ENCODE measurements around the gene TP53RK.
A peak's percentile ranks its signal among the peaks of the same experiment; 100 is the strongest.

The TP53RK gene

GRCh38 chr20:46705378-46705729 is 16.1 kb upstream of the TP53RK start:
- no peak for DNase-seq

DNA sequence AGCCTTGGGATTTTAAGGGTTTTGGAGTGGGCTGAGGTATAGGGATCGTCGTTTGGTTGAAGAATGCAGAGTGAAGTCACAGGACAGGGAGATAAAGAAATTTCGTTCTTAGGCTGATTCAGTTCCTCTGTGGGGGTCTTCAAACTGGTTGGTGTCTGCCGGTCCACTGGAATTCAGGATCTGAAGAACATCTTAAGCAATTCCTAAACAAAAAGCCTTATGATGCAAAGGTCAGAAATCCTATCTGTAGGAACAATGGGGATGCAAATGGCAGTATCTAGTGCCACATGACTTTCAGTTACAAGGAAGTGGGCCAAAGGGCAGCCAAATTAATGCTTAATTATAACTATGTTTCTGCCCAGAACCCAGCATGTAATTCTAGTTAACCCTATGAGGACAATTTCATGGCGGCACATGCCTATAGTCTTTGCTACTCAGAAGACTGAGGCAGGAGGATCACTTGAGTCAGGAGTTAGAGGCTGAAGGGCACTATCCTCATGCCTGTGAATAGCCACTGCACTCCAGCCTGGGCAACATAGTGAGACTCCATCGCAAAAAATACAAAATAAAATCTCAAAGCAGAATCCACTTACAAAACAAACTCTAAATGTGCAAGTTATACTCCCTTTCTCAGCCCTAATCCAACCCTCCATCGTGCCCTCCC is 15.6 kb upstream of the TP53RK start:
- no peak for DNase-seq

DNA sequence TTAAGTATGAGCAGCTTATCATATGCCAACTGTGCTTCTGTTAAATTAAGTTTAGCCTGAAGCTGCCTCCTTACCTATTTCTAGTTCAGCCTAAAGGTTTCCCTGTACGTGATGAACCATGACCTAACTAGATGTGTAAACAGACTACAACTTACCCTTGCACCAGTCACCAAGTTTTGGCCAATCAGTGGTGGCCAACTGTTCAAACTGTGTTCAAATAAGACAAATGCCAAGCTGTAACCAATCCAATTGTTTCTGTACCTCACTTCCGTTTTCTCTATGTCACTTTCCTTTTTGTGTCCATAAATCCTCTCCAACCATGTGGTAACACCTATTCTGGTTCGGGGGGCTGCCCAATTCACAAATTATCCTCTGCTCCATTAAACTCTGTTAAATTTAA is 14.2 kb upstream of the TP53RK start:
- no peak for DNase-seq

GRCh38 chr20:46702447-46703203 is 13.4 kb upstream of the TP53RK start:
- DNase-seq = no peak

DNA sequence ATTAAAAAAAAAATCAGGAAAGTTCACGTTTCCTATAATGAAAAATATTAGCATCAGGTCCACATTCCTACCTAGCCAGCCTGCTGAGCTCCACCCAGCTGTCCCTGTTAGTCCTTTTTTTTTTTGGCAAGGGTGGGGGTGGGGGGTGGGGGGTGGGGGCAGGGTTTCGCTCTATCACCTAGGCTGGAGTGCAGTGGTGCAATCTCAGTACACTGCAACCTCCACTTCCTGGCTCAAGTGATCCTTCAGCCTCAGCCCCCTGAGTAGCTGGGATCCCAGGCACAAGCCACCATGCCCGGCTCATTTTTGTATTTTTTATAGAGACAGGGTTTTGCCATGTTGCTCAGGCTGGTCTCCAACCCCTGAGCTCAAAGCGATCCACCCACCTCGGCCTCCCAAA is 12.7 kb upstream of the TP53RK start:
- DNase-seq = no peak

- DNase-seq = no peak
These were observed 12.3 kb upstream of the TP53RK start for GRCh38 chr20:46701556-46701955.

- DNase-seq = no peak
These were observed 11.8 kb upstream of the TP53RK start for GRCh38 chr20:46701057-46701456.

GRCh38 chr20:46700481-46700880 is 11.2 kb upstream of the TP53RK start:
- no peak for DNase-seq

- no peak for DNase-seq
These were observed 10.6 kb upstream of the TP53RK start for GRCh38 chr20:46699651-46700359.

GRCh38 chr20:46698788-46699187 is 9.5 kb upstream of the TP53RK start:
- no peak for DNase-seq

GRCh38 chr20:46696791-46697279 is 7.6 kb upstream of the TP53RK start:
- no peak for DNase-seq

DNA sequence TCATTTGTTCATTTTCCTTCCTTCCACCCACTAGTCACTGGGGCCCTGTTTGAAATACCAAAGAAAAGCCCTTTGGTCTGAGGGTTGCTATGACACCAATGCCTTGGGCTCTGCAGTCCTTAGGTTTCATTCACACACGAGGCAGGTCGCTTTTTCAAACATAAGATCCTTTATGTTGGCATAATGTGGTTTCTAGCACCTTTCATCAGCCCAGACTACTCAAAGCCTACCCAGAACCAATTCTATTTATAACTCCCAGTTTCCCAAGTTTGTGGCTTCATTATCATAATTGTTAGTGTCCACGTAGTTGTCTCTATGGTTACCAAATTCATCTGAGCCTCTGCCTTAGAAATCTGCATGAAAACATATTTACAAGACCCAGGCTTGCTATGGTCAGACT is 6.6 kb upstream of the TP53RK start:
- DNase-seq = no peak

GRCh38 chr20:46694484-46694883 is 5.2 kb upstream of the TP53RK start:
- DNase-seq = no peak

- DNase-seq = no peak
These were observed 2.0 kb upstream of the TP53RK start for GRCh38 chr20:46691196-46691595.

- DNase-seq = no peak
These were observed 1.2 kb upstream of the TP53RK start for GRCh38 chr20:46690219-46691106.

- no peak for DNase-seq
These were observed 476 bp upstream of the TP53RK start for GRCh38 chr20:46689754-46690085.

- DNase-seq = no peak
These were observed 828 bp downstream of the TP53RK start for GRCh38 chr20:46688151-46689081.

GRCh38 chr20:46683939-46684750 is 5.1 kb downstream of the TP53RK start:
- DNase-seq = peak; percentile 80

DNA sequence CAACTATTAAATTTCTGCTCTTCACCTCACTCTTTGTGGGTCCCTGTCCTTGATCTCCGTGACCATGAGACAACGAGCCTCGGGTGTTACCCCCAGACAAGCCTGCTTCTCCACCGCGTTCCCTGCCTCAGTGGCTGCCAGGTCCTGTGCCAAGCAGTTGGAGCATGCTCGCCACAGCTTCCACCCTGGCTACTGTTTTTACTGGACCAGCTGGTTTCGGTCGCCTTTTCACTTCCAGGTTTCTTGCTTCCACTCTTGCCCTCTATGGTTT is 5.6 kb downstream of the TP53RK start:
- no peak for DNase-seq

GRCh38 chr20:46683011-46683667 is 6.1 kb downstream of the TP53RK start:
- DNase-seq = no peak

Data from NCI-H1048 (cell line).